ENCODE results near the gene VWA3B.

DNA sequence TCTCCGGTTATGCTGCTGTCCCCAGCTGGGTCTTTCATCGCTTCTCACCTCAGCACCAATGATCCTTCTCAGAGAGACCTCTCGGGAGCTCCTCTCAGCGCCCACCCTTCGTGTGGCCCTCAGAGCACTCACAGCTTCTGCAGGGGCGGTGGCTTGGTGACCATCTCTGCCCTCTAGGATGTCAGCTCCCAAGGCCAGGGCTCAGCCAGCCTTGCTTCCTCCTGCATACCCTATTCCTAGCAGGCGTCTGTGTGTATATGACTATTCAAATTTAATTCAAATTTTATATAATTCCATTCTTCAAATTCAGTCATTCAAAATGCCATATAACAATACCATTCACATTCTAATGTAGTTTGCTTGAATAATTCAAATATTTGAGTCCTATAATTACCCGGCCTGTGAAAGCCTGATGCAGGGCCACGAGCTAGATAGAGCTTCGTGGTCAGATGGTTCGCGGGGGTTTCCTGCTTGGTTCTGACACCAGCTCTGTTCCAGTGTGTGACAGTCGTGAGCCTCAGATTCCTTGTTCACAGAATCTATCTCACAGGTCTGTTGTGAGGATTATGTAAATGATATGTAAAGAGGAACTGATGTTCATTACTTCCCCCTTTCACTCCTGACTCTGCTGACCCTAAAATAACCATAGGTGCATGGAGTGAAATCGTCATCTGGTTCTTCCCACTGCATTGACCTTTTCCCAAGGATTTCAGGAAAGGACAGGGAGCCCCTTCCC, 165.2 kb downstream of the VWA3B start:
- TF ChIP-seq, protein P1, sequence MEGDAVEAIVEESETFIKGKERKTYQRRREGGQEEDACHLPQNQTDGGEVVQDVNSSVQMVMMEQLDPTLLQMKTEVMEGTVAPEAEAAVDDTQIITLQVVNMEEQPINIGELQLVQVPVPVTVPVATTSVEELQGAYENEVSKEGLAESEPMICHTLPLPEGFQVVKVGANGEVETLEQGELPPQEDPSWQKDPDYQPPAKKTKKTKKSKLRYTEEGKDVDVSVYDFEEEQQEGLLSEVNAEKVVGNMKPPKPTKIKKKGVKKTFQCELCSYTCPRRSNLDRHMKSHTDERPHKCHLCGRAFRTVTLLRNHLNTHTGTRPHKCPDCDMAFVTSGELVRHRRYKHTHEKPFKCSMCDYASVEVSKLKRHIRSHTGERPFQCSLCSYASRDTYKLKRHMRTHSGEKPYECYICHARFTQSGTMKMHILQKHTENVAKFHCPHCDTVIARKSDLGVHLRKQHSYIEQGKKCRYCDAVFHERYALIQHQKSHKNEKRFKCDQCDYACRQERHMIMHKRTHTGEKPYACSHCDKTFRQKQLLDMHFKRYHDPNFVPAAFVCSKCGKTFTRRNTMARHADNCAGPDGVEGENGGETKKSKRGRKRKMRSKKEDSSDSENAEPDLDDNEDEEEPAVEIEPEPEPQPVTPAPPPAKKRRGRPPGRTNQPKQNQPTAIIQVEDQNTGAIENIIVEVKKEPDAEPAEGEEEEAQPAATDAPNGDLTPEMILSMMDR (IDR thresholded peaks at IDR 0.05) = no peak
- no peak for TF ChIP-seq POLR2A (IDR thresholded peaks at IDR 0.05)
